ENCODE results near the gene WNT10A. TPM values are rescaled to one million over a fixed set of nuclear protein-coding genes. Genes with fewer than 3 reads are reported as not detected.
A peak's percentile ranks its signal among the peaks of the same experiment; 100 is the strongest.

WNT10A gene
- total and polyA plus RNA-seq, 2 of the 8 experiments (the other 6 are each of a cell fraction or from before 2014, with no cell fraction given), result 0.05 TPM; not detected in 1

GRCh38 chr2:218857371-218858137 is 23.1 kb upstream of the WNT10A start:
- H3K9me3 ChIP-seq (ENCODE audit: insufficient read depth in 2 of 2, low read depth in 1 of 2, low read length in 1 of 2), result no peaks in the 10 kb centered on the region
- no peak overlapping the region for H2BK120ac ChIP-seq (replicated peaks; ENCODE audit: low read depth, low read length)
- no peak overlapping the region for H3K9ac ChIP-seq (replicated peaks in 1 of 4; ENCODE audit: extremely low read depth in 1 of 4, low read depth in 3 of 4, low read length in 3 of 4)
- H3K36me3 ChIP-seq (ENCODE audit: control insufficient read depth in 2 of 4, insufficient read depth in 4 of 4, low read length in 3 of 4), result peaks cover 0 to 2% (median 0%) of the 10 kb centered on the region in 4 experiments; a peak in 1 of 8 replicates
- DNase-seq (ENCODE audit: low read depth in 1 of 2, low spot score in 2 of 2), result no peak
- no peak overlapping the region for H2BK15ac ChIP-seq (ENCODE audit: low read length)
- no peak overlapping the region for H3K56ac ChIP-seq (replicated peaks; ENCODE audit: insufficient read length, low read depth, low read length)
- peak overlapping the region; percentile 90; the same call in 1 of the 2 replicates for H2AK5ac ChIP-seq (ENCODE audit: low read depth, low read length)
- ChIA-PET POLR2A (ENCODE audit: partially characterized antibody) (interaction anchor here (1.3 kb wide), 1 partner anchor 38 kb away, joined by 3 read pairs; no protein-coding TSS in a partner anchor), CTCF (ENCODE audit: partially characterized antibody) (interaction anchor here (0.9 to 3.0 kb wide), 11 partner anchors 15 to 145 kb away, joined by 3 to 35 read pairs (median 6); partner anchors contain the start of gene WNT10A)
- H4K5ac ChIP-seq (ENCODE audit: insufficient read length, low read depth, low read length), result no peak overlapping the region
- H3K4me2 ChIP-seq (ENCODE audit: insufficient read depth in 1 of 2, low read depth in 2 of 2, low read length in 2 of 2), result peak overlapping the region in 1 of 2 experiments; percentile 72; a peak in 1 of 4 replicates
- H3K23ac ChIP-seq (ENCODE audit: insufficient read length), result no peak overlapping the region
- H2BK5ac ChIP-seq (ENCODE audit: low read depth, low read length), result no peak overlapping the region
- H3K4ac ChIP-seq (replicated peaks; ENCODE audit: insufficient read length, low read depth, low read length), result no peak overlapping the region
- peaks cover 5% of the 10 kb centered on the region; the same call in 1 of the 2 replicates for H3K23me2 ChIP-seq (ENCODE audit: low read depth, low read length)
- peak overlapping the region; percentile 68; the same call in 1 of the 2 replicates for H2BK12ac ChIP-seq (ENCODE audit: low read depth, low read length)
- H3K14ac ChIP-seq (ENCODE audit: insufficient read length), result no peak overlapping the region
- no peaks in the 10 kb centered on the region for H3K79me2 ChIP-seq (ENCODE audit: control insufficient read depth in 1 of 2, insufficient read depth in 2 of 2, low read length in 2 of 2)
- no peaks in the 10 kb centered on the region for H3K79me1 ChIP-seq (ENCODE audit: low read depth, low read length)
- H3K4me3 ChIP-seq (ENCODE audit: extremely low read depth in 1 of 4, insufficient read depth in 2 of 4, low read depth in 3 of 4, low read length in 4 of 4), result no peak overlapping the region; a peak in 1 of 8 replicates
- no peak overlapping the region for H3K18ac ChIP-seq (ENCODE audit: extremely low read depth, low read length)
- H3K4me1 ChIP-seq (replicated peaks in 1 of 4; ENCODE audit: control insufficient read depth in 3 of 4, insufficient read depth in 4 of 4, low read length in 3 of 4), result peaks cover 16 to 52% (median 29%) of the 10 kb centered on the region in 4 experiments
- H2BK20ac ChIP-seq (ENCODE audit: low read length), result no peak overlapping the region
- peaks cover 84 to 99% (median 95%) of the 10 kb centered on the region in 4 experiments for H3K27me3 ChIP-seq (replicated peaks in 1 of 4; ENCODE audit: control insufficient read depth in 3 of 4, extremely low read depth in 1 of 4, insufficient read depth in 3 of 4, low read length in 3 of 4)
- no peak overlapping the region for H2AFZ ChIP-seq (ENCODE audit: low read length)
- FAIRE-seq, result no peak
- no peak overlapping the region for H4K91ac ChIP-seq (replicated peaks; ENCODE audit: insufficient read length, low read length)
- H4K20me1 ChIP-seq (replicated peaks in 1 of 2; ENCODE audit: control insufficient read depth in 1 of 2, insufficient read depth in 2 of 2, low read length in 2 of 2), result peaks cover 11 to 17% of the 10 kb centered on the region in 2 experiments
- WGBS, 2 experiments (ENCODE audit: extremely low coverage in 1 of 2, insufficient coverage in 1 of 2, insufficient read length in 1 of 2, insufficient replicate concordance in 2 of 2, low coverage in 1 of 2, low lambda C conversion rate in 2 of 2, missing lambda C conversion rate in 1 of 2), result 24% methylated on average over 6 of the region's 10 CpGs; no CpG with 5 or more reads in 1 of the 2 experiments
- no peak overlapping the region for H4K8ac ChIP-seq (ENCODE audit: extremely low read depth, insufficient read depth, low read length)
- no peak overlapping the region for H3K27ac ChIP-seq (ENCODE audit: low read depth, low read length)
- TF ChIP-seq JUN (IDR thresholded peaks at IDR 0.05; ENCODE audit: low read depth, low read length) (no peak), KDM5A (IDR thresholded peaks at IDR 0.05; ENCODE audit: low read length) (no peak), YY1 (IDR thresholded peaks at IDR 0.05; ENCODE audit: low read depth, low read length) (no peak), SP1 (IDR thresholded peaks at IDR 0.05; ENCODE audit: low read depth, low read length) (no peak), SUZ12 (IDR thresholded peaks at IDR 0.05; ENCODE audit: low read length) (no peak; the same call in 1 of the 2 replicates), POLR2AphosphoS5 (IDR thresholded peaks at IDR 0.05; ENCODE audit: low read depth, low read length) (no peak)

Data from H1 (cell line).